GM18907 (cell line): ENCODE data around the gene SPTBN5.
A peak's percentile ranks its signal among the peaks of the same experiment; 100 is the strongest.

Experiments used
- ATAC-seq: cut with Tn5 transposase; IDR thresholded peaks from one replicate; pipeline ENCODE4 v1.9.1; 2021; ENCODE audit warnings: mild to moderate bottlenecking, moderate library complexity; ENCODE audit not compliant: unreplicated experiment

The SPTBN5 gene

DNA sequence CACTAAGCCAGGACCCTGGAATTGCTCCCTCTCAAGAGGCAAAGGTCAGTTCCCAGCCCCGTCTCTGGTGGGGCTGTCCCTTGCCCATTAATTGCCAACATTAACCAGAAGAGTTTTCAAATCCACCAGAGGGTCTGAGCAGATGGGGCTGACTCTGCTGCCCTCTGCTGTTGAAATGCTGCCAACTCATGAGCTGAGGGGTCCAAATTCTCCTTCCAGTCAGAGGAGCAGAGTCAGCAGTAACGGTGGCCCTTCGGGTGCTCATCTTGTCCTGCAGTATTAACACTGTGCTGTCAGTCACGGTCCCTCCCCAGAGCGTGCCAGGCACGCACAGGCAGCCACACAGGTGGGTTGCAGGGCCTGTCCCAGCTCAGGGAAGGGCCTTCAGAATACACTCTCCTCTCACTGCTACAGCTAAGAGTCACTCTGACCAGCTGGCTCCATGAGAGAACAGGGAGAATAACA lies 10.7 kb upstream of the SPTBN5 start:
- peak; percentile 64 for ATAC-seq

DNA sequence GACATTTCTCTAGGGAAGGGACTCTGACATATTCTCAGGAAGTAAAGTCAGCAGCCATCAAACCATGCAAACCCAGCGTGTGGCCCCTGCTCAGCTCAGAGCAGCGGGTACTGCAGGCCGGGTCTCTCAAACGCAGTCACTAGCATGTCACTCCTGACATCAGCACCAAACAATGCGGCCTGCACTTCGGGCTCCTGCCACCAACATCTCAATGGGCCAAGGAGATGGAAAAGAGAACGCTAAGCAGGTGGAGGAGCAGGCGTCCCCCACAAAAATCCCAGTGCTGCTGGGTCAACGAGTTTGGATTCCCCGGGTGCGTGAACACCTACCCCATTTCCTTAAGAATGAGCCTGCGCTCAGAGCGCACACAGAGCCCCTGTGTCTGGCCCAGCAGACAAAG lies 9.9 kb upstream of the SPTBN5 start:
- no peak for ATAC-seq

DNA sequence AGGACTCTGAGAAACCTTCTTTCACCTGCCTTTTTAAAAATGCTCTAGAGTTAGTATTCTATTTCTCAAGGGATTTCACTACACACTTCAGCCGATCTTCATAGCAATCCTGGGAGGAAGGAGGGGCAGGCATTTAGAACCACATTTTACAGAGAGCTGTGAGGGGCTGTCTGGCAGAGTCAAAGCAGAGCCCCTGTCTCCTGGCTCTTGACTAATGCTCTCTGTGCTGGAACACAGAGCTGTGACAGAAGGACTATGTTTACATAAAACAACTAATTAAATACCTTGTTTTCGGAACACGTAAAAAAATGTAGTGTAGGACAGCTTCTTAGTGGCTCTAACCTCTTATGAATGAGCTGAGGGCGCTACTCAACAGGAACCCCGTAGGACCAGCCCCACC lies 7.6 kb upstream of the SPTBN5 start:
- no peak for ATAC-seq

DNA sequence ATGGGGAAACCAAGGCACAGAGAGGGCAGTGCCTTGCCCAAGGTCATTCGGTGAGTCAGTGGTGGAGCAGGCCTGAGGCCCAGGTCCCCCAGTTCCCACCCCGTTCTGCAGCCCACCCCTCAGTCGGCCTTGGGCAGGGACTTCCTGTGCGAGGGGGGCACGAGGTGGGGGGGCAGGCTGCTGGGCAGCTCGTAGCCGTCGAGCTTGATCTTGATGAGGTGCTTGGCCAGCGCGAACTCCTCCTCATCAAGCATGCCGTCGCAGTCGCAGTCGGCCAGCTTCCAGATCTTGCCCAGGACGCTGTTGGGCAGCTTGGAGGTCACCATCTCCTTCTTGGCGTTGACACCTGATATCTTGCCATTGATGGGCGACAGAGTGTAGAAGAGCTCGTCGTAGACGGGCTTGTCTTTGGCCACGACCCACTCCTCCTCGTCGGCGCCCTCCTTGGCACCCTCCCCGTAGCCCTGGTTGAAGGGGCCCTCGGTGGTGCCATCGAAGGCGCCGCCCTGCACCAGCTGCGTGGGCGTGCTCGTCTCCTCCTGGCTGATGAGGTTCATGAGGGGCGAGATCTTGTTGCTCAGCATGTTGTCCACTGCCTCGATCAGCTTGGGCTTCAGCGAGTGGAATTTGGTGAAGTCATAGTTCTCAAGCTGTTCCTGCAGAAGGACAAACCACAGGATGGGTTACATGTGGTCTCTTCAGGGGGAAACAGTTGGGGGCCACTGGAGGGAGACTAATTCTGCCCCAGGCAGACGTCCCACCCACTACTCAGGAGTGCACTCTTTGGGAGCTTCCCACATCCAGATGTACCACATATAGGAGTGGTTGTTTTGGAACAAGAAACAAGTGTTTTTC lies 6.9 kb upstream of the SPTBN5 start:
- ATAC-seq: no peak

DNA sequence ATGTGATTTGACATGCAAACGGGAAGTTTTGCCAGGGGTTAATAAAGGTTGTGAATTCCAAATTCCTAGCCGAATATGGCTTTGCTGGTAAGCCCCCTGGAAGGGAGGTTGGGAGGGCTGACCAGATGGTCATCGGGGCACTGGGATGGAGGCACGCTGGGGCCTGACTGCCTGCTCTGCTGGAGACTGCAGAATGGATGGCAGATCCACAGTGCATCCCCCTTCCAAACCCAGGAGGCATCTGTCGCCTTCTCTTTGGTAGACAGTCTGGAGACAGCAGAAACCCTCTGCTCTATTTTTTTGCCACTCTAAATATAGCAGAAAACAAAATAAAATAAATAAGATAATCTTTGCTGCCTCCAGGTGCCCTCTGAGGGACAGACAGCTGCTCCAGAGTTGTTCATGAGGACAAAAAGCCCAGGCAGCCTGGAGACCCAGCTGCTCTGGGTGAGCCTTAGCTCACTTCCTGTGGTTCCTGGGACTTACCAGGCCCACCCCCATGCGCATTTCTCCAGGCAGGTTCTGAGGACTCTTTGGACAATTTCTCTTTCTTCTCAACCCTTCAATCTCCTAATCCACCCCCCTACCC lies 6.1 kb upstream of the SPTBN5 start:
- no peak for ATAC-seq

DNA sequence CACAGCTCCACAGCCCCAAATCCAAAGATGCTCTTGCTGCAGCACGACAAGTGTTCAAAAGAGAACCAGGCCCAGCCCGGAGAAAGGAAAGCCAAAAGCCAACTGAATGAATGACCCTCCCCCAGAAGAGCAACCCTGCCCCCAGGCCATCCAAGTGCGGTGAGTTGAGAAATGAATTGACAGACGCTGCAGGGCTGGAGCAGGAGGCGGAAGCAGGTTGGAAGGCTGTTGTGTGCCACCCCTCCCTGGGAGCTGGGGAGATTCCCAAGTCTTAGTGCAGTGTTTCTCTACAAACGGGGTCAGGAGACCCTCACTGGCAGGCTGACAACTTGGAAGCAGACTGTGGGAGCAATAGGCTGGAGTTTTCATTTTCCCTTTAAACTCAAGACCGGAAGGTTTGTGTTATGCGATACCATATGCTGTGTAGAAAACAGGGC lies 3.5 kb upstream of the SPTBN5 start:
- ATAC-seq: no peak

DNA sequence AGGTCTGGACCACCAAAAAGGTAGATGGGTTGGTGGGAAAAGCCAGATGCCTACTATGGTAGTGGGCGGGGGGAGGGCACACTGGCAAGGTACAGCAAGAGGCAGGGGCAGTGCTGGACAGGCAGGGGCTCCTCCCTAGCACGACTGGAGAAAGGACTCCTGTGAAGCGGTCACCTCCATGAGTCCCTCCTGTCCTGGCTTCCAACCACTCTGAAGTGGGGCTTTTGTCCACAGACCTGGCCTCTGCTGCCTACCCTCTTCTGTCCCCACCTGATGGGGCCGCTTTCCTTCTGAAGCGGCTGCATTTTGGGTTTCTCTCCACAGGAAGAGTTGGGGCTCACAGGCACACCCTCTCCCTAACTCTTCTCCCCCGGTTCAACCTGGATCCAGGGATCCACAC lies 2.7 kb upstream of the SPTBN5 start:
- no peak for ATAC-seq

DNA sequence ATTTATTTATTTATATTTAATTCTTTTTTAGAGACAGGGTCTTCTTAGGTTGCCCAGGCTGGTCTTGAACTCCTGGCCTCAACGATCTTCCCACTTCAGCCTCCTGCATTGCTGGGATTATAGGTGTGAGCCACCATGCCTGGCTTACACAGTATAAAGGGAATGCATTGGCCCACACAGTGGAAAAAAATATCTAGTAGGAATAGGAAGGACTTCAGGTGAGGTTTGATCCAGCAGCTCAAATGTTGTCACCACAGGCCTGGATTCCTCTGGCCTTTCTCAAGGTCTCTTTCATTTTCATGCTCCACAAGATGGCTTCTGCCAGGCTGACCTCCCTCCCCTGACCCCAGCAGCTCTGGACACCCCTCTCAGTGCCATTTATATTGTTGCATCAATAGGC lies 2.1 kb upstream of the SPTBN5 start:
- ATAC-seq: no peak

DNA sequence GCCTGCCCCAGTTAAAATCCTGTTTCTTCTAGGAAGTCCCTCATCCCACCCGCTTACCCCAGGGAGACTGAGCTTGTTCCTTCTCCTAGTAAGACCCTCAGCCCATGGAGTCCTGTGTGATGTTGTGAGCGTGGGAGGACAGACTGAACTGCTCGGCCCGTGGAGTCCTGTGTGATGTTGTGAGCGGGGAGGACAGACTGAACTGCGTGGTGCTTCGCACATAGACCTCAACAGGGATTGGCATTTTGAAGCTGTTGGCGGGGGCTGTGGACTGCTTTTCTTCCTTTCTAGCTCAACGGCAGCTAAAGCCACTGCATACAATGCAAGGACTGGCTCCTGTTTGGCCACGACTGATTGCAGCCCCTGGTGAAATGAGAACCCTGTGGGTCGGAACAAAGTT lies 1.6 kb upstream of the SPTBN5 start:
- ATAC-seq: no peak

DNA sequence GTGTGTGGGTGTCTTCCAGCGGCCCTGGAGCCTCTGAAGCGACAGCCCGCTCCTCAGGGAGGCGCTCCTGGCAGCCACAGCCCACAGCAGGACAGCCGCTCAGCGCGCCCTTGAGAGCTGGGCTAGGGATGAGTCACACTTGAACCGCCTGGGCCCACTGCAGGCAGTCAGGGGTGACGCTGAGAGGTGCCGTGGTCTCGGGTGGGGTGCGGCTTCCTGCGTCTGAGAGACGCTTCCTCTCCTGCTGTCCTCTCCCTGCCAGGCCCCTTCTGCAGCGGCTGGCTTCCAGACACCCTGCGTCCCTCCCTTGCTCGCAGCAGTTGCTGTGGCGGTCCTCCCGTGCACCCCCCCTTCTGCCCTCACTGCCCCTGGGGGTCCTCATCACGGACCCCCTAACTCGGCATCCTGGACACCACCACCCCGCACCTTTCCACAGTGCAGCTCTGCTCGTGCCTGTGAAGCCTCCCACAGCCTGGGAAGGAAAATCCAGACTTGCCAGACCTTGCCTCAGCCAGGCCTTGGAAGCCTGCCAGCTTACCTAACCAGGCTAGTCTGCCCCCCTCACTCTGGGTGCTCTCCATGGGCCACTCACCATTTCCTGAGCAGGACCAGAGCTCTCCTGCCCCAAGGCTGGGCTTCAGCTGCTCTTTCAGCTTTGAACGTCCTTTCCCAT lies 1.1 kb upstream of the SPTBN5 start:
- ATAC-seq: peak; percentile 83

DNA sequence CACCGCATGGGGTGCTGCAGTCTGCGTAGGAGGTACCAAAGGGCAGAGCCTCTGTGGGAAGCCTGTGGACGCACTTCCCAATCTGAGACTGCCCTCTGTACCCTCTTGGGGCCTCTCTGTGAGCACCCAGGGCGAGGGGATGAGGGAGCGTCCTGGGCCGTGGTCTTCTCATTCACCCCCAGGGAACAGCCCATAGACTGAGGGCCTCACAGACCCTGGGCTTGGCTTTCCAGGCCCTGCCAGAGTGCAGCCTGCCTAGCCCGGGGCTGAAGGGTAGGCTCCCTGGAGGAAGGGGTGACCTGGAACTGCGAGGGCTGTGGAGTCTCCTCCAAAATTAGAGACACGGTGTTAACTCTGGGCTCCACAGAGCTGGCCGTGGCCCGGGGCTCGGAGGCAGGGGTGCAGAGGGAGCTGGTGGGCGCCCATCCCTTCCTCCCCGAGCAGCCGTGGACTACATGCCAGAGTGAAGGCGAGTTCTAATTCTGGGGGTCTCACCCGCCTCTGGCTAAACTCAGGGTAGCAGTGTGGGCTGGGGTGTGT lies 468 bp upstream of the SPTBN5 start:
- no peak for ATAC-seq

DNA sequence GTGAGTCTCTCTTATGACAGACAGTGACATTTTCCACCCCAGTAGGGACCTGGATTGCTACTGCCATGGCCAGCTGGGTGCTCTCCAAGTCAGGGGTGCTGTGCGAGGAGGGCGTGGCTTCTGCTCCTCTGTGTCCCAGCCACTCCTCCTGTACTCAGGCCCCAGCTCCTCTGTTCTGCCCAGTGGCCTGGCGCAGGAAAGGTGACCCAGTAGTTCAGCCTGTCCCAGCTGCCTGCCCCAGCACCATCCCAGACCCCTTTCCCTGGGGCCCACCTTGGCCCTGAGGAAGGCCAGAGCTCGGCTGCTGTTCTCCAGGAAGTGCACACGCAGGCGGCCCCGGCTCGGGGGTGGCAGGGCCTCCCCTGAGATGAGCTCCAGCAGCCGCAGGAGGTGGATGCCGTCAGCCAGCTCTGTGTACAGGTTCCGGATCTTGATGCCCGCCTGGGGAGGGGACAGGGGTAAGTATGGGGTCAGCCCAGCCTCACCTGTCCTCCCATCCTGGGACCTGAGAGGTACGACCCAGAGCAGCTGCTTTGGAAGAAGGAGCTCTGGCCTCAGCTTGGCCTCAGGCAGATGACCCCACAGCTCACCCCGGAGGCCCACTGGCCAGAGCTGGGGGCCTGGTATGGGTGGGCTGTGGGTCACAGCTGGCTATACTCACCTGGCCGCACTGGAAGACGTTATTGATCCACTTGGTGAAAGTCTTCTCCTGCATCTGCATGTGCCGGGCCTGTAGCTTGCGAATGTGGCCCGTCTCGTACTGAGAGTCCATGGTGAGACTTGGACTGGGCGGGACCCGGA lies 1.0 kb downstream of the SPTBN5 start:
- no peak for ATAC-seq

DNA sequence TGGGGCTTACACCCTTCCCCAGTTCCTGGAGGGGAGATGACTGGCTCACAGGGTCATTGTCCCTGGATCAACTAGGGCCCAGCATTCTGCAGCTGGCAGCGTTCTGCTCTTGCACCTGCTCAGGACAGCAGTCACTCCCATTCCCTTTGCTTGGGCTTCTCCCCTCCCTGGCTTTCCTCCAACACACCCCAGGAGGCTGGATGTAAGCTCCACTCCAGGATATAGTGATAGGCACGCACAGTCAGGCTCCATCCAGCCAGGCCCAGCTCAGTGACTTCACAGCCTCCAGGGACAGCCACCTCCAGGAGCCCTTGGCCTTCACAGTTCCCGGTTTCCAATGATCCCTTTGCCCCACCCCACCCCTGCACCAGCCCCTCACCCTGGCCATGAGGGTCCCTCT lies 1.9 kb downstream of the SPTBN5 start:
- no peak for ATAC-seq

DNA sequence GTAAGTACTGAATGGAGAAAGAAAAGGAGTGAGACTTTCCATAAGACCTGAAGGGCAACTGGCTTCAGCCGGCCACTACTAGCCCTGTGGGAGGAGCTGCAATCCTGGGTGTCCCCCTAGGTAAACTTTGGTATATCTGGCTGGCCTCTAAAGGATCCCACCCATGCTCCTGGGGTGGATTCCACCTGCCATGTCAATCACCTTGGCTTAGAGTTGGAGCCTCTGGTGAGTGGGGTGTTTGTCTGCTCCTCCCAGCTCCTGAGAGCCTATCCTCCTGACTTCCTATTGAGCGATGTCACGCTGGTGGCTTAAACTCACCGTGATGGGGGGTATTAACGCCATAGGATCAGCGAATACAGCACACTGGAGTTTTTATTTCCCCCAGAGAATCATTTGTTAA lies 2.6 kb downstream of the SPTBN5 start:
- no peak for ATAC-seq

DNA sequence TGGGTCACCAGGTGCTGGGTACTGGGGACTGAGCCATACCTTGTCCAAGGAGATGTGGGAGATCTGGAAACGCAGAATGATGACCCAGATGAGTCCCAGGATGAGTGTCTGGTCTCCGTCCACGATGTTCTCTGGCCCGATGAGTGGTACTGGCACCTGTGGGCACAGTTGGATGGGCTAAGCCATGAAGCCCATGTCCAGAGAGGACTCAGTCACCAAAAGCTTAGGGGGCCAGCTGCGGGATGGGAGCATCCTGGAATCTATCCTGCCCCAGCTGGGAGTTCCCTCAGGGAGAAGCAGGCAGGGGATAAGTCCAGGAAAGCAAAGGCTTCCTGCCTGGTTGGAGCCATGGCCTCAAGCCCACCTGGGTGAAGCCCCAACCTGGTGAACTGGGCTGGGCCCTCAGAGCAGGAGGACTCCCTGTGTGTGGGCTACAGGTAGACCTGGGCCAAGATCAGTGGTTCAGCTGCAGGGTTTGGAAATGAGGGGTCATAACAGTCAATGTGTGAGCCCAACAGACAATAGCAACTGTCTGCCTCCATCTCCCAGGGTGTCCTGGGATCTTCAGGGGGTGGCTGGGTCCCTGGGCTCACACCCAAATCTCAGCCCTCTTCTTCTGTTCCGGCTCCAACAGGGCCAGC lies 3.7 kb downstream of the SPTBN5 start:
- ATAC-seq: no peak

DNA sequence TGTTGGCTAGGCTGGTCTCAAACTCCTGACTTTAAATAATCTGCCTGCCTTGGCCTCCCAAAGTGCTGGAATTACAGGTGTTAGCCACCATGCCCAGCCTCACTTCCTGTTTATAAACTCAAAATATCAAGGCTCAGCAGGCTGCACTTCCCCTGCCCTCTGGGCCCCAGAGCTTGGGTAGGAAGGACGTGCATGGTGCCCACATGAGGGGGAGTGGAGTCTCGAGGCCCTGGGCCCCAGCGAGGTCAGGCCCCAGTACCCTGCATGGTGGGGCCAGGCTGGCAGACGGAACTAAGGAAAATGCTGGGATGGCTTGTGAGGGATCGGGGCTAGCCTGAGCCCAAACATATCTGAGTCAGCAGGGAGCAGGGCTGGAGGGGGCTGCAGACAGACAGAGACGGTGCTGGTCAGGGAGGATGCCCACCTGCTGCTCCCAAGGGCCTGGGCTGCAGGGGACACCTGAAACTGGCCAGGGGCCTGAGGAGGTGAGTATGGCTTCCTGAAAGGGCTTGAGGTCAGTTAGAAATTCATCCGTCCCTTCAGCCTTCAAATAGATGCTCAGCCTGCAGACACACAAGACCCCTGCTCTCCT lies 5.1 kb downstream of the SPTBN5 start:
- no peak for ATAC-seq

DNA sequence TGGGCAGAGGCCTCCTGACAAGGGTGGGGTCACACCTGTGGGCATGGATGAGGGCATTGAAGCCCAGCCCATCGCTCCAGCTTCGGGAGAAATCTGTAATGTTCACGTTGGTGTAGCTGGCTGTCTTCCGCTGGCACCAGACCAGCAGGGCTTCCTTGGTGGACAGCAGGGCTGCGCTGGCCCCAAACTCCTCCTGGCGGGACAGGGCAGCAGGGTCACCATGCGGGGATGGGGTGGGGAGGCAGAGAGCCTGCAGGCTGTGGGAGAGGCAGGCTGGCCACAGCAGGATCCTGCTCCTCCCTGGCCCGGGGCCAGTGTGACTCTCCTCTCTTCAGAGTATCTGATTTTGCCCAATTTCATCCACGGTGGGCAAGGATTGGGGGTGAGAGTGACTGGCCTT lies 6.0 kb downstream of the SPTBN5 start:
- ATAC-seq: no peak

DNA sequence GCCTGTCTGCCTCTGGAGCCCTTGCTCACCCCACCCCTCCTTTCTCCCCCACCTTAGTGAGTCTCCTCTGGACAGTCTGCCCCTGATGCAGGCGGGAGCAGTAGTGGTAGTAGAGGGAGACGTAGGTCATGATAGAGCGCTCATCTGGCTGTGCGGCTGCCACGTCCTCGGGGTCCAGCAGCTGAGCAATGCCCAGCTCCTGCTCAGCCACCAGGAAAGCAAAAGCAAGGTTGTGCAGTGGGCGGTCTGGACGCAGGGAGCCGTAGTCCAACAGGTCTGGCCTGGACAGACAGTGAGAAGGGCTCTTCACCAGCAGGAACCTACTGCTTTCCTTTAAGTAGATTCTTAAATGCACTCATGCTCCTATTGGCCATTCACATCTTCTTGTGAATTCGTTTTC lies 6.7 kb downstream of the SPTBN5 start:
- no peak for ATAC-seq

DNA sequence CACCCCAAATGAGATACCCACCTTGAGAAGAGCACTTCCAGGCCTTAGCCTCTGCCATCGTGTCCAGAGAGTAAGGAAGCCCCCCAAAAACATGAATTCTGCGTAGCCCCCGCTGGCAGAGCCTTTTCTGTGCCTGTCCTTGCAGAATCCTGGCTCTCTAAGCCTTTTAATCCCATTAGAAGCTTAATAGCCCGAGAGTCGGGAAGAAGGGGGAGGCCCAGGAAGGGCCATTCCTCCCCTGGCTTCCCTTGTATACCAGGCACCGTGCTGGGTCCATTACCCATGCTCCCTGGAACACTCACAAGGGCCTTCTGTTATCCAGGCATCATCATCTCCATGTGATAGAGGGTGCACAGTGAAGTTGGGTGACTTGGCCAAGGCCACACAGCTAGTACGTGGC lies 7.1 kb downstream of the SPTBN5 start:
- ATAC-seq: no peak

DNA sequence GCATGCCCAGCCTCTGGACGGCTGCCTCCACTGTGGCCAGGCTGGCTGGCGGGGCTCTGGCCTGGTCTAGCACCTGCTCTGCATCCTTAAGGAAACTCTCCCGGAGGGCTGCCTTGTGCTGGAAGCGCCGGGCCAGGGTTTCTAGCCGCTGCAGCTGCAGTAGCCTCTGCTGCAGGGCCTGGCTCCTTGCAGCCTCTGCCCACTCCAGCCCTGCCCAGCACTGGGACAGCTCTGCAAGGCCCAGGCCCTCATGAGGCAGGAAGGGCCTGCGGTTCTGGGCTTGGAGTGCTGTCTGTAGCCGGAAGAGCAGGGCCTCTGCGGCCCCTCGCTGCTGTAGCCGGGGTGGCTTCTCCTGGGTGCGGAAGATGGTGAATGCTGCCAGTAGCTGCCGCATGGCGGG lies 8.0 kb downstream of the SPTBN5 start:
- no peak for ATAC-seq
